Cardiac muscle cell (in vitro differentiated cells and primary cell): ENCODE data around the gene VEZT. TPM values are rescaled to one million over a fixed set of nuclear protein-coding genes. Genes with fewer than 3 reads are reported as not detected.
"Not testable (repeated sequence)": the region's sequence is repeated elsewhere in the genome, so short reads cannot be mapped to it uniquely, and the experiment has no call there.

Experiments
- DNase-seq, 2 donors: peaks; one replicate each; pipeline versions ENCODE4 v3.0.0 to v3.0.0-alpha.2; 2010 to 2017; ENCODE audit warnings: low read depth in 1 of 2, low spot score in 1 of 2
- H3K27ac ChIP-seq: fragments of 200-600 bp; sonication (generic); 2 replicates; pipeline ENCODE4 v1.5.1; 2016
- H3K27me3 ChIP-seq: fragments of 200-600 bp; sonication (generic); 2 replicates; pipeline ENCODE4 v1.6.0; 2016; ENCODE audit warnings: control low read depth
- H3K36me3 ChIP-seq: fragments of 200-600 bp; sonication (generic); 2 replicates; pipeline ENCODE4 v1.5.1; 2016; ENCODE audit warnings: control low read depth
- H3K4me1 ChIP-seq: fragments of 200-600 bp; sonication (generic); 2 replicates; pipeline ENCODE4 v1.8.1; 2017; ENCODE audit warnings: low read depth, mild to moderate bottlenecking, mixed run types
- H3K4me3 ChIP-seq: fragments of 200-600 bp; sonication (generic); 2 replicates; pipeline ENCODE4 v1.5.1; 2016; ENCODE audit warnings: mild to moderate bottlenecking
- H3K9me3 ChIP-seq: fragments of 200-600 bp; sonication (generic); 2 replicates; pipeline ENCODE4 v1.5.1; 2017; ENCODE audit warnings: low read depth, mild to moderate bottlenecking, control low read depth
- CTCF ChIP-seq: IDR thresholded peaks from 2 replicates; pipeline ENCODE4 v1.5.1; 2012; ENCODE audit warnings: low read depth, mild to moderate bottlenecking, low read length
- polyA plus RNA-seq: library from polyadenylated mRNA; unstranded; fragments of >200 nt; fragmentation: Nextera tagmentation; extraction: Ambion mirVana; gene quantifications from 2 replicates; pipeline ENCODE4 v1.2.1, GENCODE V29; 2016
- total RNA-seq: library from RNA; depleted of rRNA; stranded (reverse); fragments of >200 nt; gene quantifications from 2 replicates; pipeline ENCODE4 v1.2.3, GENCODE V29; 2016

VEZT gene
- total and polyA plus RNA-seq, 2 experiments from 2014 or later, result 50.6 to 56.9 TPM

DNA sequence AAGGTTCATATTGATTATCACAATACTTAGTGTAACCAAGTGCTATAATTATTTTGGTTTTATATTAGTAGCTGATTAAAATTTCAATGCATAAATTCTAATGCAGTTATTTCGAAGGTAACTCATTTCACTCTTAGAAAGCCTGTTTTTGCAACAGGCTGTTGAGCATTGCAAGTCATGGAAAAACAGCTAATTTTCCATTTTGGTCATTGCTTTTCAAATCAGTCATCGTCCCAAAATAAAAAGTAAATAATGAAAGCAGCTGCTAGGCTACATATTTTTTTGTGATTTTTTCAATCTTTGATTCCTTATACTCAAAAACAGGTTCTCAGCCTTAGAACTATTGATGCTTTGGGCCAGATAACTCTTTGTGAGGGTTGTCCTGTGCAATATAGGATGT is 22.9 kb downstream of the VEZT start:
- H3K36me3 ChIP-seq, result peaks cover 3% of the 10 kb centered on the region
- no peak overlapping the region for H3K27ac ChIP-seq
- H3K4me1 ChIP-seq, result peaks cover 7% of the 10 kb centered on the region
- no peaks in the 10 kb centered on the region for H3K27me3 ChIP-seq
- no peak for DNase-seq
- no peaks in the 10 kb centered on the region for H3K9me3 ChIP-seq
- no peak for TF ChIP-seq CTCF
- H3K4me3 ChIP-seq, result no peak overlapping the region

- DNase-seq, H3K9me3 ChIP-seq, H3K4me1 ChIP-seq, H3K36me3 ChIP-seq, H3K27ac ChIP-seq, H3K27me3 ChIP-seq, H3K4me3 ChIP-seq: not testable (repeated sequence)
These were observed 23.5 kb downstream of the VEZT start for GRCh38 chr12:95241138-95241537.

- Histone ChIP-seq H3K27me3 (no peaks in the 10 kb centered on the region), H3K9me3 (no peaks in the 10 kb centered on the region), H3K4me3 (no peak overlapping the region), H3K4me1 (peaks cover 7% of the 10 kb centered on the region), H3K36me3 (peaks cover 3% of the 10 kb centered on the region), H3K27ac (no peak overlapping the region)
- no peak for TF ChIP-seq CTCF
- no peak for DNase-seq
These were observed 24.3 kb downstream of the VEZT start for GRCh38 chr12:95241761-95242506.

DNA sequence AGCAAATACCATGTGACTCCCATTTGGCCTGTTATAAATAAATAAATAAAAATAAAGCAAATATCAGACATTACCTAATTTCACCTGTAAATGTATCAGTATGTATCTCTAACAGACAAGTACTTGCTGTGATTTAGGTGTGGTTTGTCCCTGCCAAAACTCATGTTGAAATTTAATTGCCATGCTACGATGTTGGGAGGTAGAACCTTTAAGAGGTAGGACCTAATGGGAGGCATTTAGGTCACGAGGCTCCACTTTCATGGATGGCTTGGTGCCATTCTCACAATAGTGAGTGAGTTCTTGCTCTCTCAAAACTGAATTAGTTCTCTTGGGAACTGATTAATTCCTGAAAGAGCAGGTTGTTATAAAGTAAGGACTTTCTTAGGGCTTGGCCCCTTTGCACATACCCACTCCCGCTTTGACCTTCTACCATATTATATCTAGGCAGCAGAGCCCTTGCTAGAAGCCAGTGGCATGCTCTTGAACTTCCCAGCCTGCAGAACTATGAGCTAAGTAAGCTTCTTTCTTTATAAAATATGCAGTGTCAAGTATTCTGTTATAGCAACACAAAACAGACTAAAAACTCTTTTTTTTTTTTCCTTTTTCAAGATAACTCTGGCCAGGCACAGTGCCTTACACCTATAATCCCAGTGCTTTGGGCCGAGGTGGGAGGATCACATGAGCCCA is 26.0 kb downstream of the VEZT start:
- Histone ChIP-seq H3K4me1 (no peaks in the 10 kb centered on the region), H3K9me3 (no peaks in the 10 kb centered on the region), H3K4me3 (no peak overlapping the region), H3K36me3 (peaks cover 3% of the 10 kb centered on the region), H3K27me3 (no peaks in the 10 kb centered on the region), H3K27ac (no peak overlapping the region)
- no peak for TF ChIP-seq CTCF
- no peak for DNase-seq

- Histone ChIP-seq H3K9me3 (no peaks in the 10 kb centered on the region), H3K27ac (no peak overlapping the region), H3K27me3 (no peaks in the 10 kb centered on the region), H3K4me3 (no peak overlapping the region), H3K36me3 (peaks cover 3% of the 10 kb centered on the region), H3K4me1 (peaks cover 5% of the 10 kb centered on the region)
- no peak for DNase-seq
- no peak for TF ChIP-seq CTCF
These were observed 26.7 kb downstream of the VEZT start for GRCh38 chr12:95244350-95244749.

DNA sequence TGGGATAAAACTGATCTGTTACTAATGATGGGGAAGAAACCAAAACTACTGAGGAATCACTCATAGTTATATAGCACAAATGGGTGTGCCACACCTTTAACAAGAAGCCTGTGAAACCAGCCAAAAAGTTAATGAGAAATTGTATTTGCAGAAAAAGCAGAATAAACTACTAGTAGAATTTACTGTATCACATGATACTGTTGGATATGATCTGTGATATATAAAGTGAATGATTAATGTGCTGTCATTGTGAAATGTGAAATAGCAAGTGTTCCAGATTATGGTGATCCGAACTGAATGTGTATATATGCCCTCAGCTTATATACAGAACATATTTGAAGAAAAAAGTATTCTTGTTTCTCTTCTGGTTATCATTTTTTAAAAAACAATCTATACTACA is 30.5 kb downstream of the VEZT start:
- H3K27ac ChIP-seq, result no peak overlapping the region
- peaks cover 13% of the 10 kb centered on the region for H3K36me3 ChIP-seq
- no peaks in the 10 kb centered on the region for H3K9me3 ChIP-seq
- peaks cover 8% of the 10 kb centered on the region for H3K4me1 ChIP-seq
- TF ChIP-seq CTCF, result no peak
- H3K27me3 ChIP-seq, result no peaks in the 10 kb centered on the region
- DNase-seq, result no peak
- no peak overlapping the region for H3K4me3 ChIP-seq
